ENCODE data around the gene ILKAP.

DNA sequence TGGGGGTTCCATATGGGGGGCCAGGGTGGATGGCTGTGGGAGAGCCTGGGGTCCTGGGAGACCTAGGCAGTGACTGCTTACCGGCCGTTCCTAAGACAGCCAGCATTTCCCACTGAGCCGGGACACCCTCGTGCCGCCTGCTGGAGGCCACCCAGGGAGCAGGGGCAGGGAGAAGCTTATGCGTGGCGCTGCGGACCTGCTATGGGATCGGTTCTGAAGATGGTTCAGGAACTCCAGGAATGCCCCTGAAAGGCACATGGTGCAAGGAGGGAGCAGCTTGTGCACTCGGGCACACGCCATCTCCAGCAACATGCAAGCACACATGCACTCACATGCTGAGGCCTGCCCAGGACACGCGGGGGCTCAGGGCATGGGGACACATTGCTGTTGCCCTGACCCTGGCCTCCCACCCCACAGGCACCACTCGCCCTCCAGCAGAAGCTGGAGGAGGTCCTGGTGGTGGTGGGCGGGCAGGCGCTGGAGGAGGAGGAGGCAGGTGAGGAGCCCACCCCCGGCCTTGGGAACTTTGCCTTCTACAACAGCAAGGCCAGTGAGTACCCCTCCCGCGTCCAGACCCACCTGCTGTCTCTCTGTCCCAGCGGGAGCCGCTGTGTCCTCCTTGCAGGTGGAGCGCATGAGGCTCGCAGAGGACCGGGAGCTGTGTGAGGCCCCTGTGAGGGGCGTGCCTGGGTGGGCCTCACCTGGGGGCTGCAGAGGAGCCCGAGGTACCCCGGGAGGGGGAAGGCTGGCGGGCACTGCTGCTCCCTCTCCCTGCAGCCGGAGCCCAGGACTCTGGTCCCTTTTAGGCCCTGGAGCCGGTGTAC lies 60.9 kb downstream of the ILKAP start:
- TF ChIP-seq TAF1 (IDR thresholded peaks at IDR 0.05; ENCODE audit: borderline replicate concordance, low read depth, low read length) (no peak), POLR2A (IDR thresholded peaks at IDR 0.05; ENCODE audit: low read depth, low read length) (no peak)

Data from GM12892 (cell line).